Measurements from ENCODE around the gene GAS2L2.

GRCh38 chr17:35775039-35775438, 22.0 kb upstream of the GAS2L2 start:
- no peak for TF ChIP-seq USF1 (CRISPR knock-in tag; IDR thresholded peaks at IDR 0.05)
- TF ChIP-seq CTCF (IDR thresholded peaks at IDR 0.05) = no peak
- no peak for TF ChIP-seq MAX (CRISPR knock-in tag; IDR thresholded peaks at IDR 0.05)
- TF ChIP-seq IRF2 (CRISPR knock-in tag; IDR thresholded peaks at IDR 0.05; ENCODE audit: borderline replicate concordance, low read depth) = no peak
- no peak for TF ChIP-seq ESRRA (CRISPR knock-in tag; IDR thresholded peaks at IDR 0.05; ENCODE audit: borderline replicate concordance)
- no peak for TF ChIP-seq ZBTB43 (CRISPR knock-in tag; IDR thresholded peaks at IDR 0.05)
- no peak for TF ChIP-seq AR (CRISPR knock-in tag; IDR thresholded peaks at IDR 0.05)
- TF ChIP-seq HMGXB4 (CRISPR knock-in tag; IDR thresholded peaks at IDR 0.05) = no peak
- TF ChIP-seq ZNF121 (CRISPR knock-in tag; IDR thresholded peaks at IDR 0.05) = no peak
- TF ChIP-seq CDX4 (CRISPR knock-in tag; IDR thresholded peaks at IDR 0.05; ENCODE audit: borderline replicate concordance) = no peak
- TF ChIP-seq SP1 (CRISPR knock-in tag; conservative IDR thresholded peaks at IDR 0.05) = no peak
- TF ChIP-seq MYBL2 (CRISPR knock-in tag; IDR thresholded peaks at IDR 0.05) = no peak
